ENCODE results near the gene RAPGEF2. TPM values are rescaled to one million over a fixed set of nuclear protein-coding genes. Genes with fewer than 3 reads are reported as not detected.

RAPGEF2 gene
- total RNA-seq, 1 experiment from 2014 or later, result 37.1 TPM

DNA sequence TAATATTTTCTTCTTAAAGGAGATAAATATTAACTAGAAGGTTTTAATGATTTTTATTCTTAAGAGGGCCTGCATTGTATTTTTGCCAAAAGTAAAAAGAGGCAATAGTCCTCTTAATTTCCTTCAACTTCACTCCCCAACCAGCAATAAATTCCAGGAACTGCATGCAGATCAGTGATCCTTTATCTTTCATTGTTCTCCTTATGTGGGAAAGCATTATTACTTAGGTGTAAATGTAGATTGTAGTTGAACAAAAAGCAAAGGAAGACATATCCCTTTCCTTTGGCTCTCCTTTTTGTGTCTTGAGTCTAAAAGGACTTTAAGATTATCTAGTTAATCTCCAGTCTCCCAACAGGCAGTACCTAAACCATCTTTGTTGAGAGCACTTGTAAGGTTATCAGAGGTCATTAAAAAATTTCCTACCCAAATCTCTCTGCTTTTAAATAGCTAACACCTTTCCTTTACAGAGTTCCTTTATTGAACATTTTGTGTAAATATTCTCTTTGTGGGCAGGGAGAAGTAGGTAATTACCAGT is 55.3 kb downstream of the RAPGEF2 start:
- Histone ChIP-seq H3K9ac (ENCODE audit: extremely low read depth, insufficient read length, low read length) (no peak overlapping the region), H4K91ac (ENCODE audit: insufficient read length, low read depth, low read length) (no peak overlapping the region), H3K27me3 (ENCODE audit: insufficient read depth, low read length) (no peaks in the 10 kb centered on the region), H3T11ph (ENCODE audit: low read length) (no peak overlapping the region), H3K4me2 (ENCODE audit: insufficient read depth, insufficient read length, low read length) (no peak overlapping the region), H4K8ac (replicated peaks; ENCODE audit: insufficient read length, low read depth, low read length) (no peak overlapping the region), H3K23me2 (ENCODE audit: insufficient read length, low read depth, low read length, poor library complexity, severe bottlenecking) (no peaks in the 10 kb centered on the region), H2AK5ac (ENCODE audit: insufficient read length, low read length) (no peak overlapping the region), H3K9me3 (ENCODE audit: control insufficient read depth, low read depth, low read length) (no peaks in the 10 kb centered on the region), H2BK5ac (ENCODE audit: insufficient read length, low read length) (no peak overlapping the region), H2BK20ac (ENCODE audit: low read depth, low read length, poor library complexity, severe bottlenecking) (no peak overlapping the region), H3K56ac (ENCODE audit: insufficient read length, low read depth, low read length) (no peak overlapping the region), H3K79me1 (ENCODE audit: insufficient read depth, low read depth, low read length, poor library complexity, severe bottlenecking) (no peaks in the 10 kb centered on the region), H2BK12ac (ENCODE audit: insufficient read length, low read depth, low read length) (no peak overlapping the region), H3K4ac (ENCODE audit: low read depth, low read length) (no peak overlapping the region), H3K18ac (ENCODE audit: insufficient read length, low read depth, low read length) (no peak overlapping the region), H2BK15ac (ENCODE audit: low read depth, low read length) (no peak overlapping the region), H4K20me1 (ENCODE audit: control insufficient read depth, insufficient read depth, insufficient read length) (no peaks in the 10 kb centered on the region), H3K23ac (ENCODE audit: insufficient read length, low read depth, low read length) (no peak overlapping the region), H2BK120ac (ENCODE audit: low read depth, low read length, poor library complexity, severe bottlenecking) (no peak overlapping the region), H3K27ac (ENCODE audit: insufficient read length, low read depth, low read length) (no peak overlapping the region), H3K4me1 (ENCODE audit: insufficient read depth, low read length) (peaks cover 6% of the 10 kb centered on the region; the same call in 1 of the 2 replicates), H4K5ac (ENCODE audit: insufficient read length, low read depth, low read length) (no peak overlapping the region), H3K79me2 (ENCODE audit: insufficient read depth, low read length) (peaks cover 7% of the 10 kb centered on the region; the same call in 1 of the 2 replicates), H2AFZ (ENCODE audit: low read length) (no peak overlapping the region), H3K14ac (ENCODE audit: insufficient read depth, low read length) (no peak overlapping the region)
- no peak for DNase-seq
- no peaks in the 10 kb centered on the region for H3K36me3 Mint-ChIP-seq (ENCODE audit: insufficient read depth in 1 of 3, low read depth in 3 of 3)
- H3K9me3 Mint-ChIP-seq, result no peaks in the 10 kb centered on the region
- TF ChIP-seq, protein P1, sequence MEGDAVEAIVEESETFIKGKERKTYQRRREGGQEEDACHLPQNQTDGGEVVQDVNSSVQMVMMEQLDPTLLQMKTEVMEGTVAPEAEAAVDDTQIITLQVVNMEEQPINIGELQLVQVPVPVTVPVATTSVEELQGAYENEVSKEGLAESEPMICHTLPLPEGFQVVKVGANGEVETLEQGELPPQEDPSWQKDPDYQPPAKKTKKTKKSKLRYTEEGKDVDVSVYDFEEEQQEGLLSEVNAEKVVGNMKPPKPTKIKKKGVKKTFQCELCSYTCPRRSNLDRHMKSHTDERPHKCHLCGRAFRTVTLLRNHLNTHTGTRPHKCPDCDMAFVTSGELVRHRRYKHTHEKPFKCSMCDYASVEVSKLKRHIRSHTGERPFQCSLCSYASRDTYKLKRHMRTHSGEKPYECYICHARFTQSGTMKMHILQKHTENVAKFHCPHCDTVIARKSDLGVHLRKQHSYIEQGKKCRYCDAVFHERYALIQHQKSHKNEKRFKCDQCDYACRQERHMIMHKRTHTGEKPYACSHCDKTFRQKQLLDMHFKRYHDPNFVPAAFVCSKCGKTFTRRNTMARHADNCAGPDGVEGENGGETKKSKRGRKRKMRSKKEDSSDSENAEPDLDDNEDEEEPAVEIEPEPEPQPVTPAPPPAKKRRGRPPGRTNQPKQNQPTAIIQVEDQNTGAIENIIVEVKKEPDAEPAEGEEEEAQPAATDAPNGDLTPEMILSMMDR (conservative IDR thresholded peaks at IDR 0.05), result no peak
- H3K27me3 Mint-ChIP-seq (ENCODE audit: low read depth), result no peaks in the 10 kb centered on the region
- peak overlapping the region in 1 of 3 experiments; percentile 56; a peak in 2 of 7 replicates for H3K27ac Mint-ChIP-seq
- no peak overlapping the region for H3K4me3 Mint-ChIP-seq
- H3K4me1 Mint-ChIP-seq, result peaks cover 31 to 44% of the 10 kb centered on the region in 2 experiments
